GM12892 (cell line): ENCODE measurements around the gene VSIG8.

Experiments
- DNase-seq: peaks from one replicate; pipeline ENCODE4 v3.0.0; 2011; ENCODE audit not compliant: insufficient read length
- FAIRE-seq: peaks from 2 replicates; lab custom pipeline; 2011; peaks lifted over from hg19 to GRCh38; lab: Jason Lieb, UNC
- POLR2A ChIP-seq: IDR thresholded peaks from 2 replicates; pipeline ENCODE4 v1.6.1; 2011; ENCODE audit warnings: low read depth, low read length, control low read depth
- POLR2AphosphoS5 ChIP-seq: IDR thresholded peaks from 2 replicates; pipeline ENCODE4 v1.6.1; 2011; ENCODE audit warnings: low read depth, low read length, control low read depth
- TAF1 ChIP-seq: IDR thresholded peaks from 2 replicates; pipeline ENCODE4 v1.6.1; 2011; ENCODE audit warnings: low read depth, mild to moderate bottlenecking, control low read depth, low read length, borderline replicate concordance

VSIG8 gene

DNA sequence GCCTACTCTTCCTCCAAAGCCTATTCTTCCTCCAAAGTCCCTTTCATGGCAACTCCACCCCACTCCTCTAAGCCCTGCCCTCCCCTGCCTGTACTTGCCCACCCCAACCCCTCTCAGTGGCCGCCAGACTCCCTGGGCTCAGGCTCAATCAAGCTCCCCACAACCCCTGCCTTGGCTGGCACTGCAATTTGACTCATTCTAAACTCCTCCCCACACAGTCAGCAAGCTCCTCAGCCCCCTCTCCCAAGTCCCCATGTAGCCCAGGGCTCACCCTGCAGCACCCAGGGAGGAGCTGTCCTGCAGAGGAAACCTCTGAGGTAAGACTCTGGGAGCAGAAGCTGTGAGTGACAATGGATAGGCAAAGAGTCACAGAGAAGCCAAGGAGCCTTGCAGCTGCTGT, 3.6 kb upstream of the VSIG8 start:
- no peak for DNase-seq
- TF ChIP-seq POLR2AphosphoS5, result no peak
- no peak for TF ChIP-seq POLR2A
- no peak for TF ChIP-seq TAF1
- FAIRE-seq, result no peak

DNA sequence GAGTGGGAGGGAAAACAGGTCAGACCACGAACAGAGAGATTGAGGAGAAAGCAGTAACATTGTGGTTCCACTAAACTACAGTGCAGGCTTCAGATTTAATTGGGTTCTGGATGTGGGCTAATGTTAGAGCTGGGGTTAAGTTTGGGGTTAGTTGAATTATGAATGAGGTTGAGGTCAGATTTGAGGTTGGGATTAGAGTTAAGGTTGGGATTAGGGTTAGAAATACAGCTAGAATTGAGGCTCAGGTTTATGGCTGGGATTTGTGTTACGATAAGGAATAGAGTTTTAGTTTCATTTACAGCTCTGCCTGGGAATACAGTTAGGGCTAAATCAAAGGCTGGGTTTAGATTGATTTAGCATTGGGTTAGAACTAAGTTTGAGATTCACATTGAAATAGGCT, 1.8 kb upstream of the VSIG8 start:
- FAIRE-seq (no peak), DNase-seq (no peak)
- TF ChIP-seq TAF1, result no peak
- TF ChIP-seq POLR2AphosphoS5, result no peak
- TF ChIP-seq POLR2A, result no peak

- no peak for TF ChIP-seq POLR2A
- no peak for TF ChIP-seq POLR2AphosphoS5
- no peak for DNase-seq
- FAIRE-seq, result no peak
Measured at GRCh38 chr1:159862031-159862430, 426 bp downstream of the VSIG8 start.

GRCh38 chr1:159861218-159861617, 1.2 kb downstream of the VSIG8 start:
- TF ChIP-seq POLR2AphosphoS5 (no peak), TAF1 (no peak), POLR2A (no peak)
- FAIRE-seq (no peak), DNase-seq (no peak)

GRCh38 chr1:159860456-159860855, 2.0 kb downstream of the VSIG8 start:
- no peak for TF ChIP-seq TAF1
- TF ChIP-seq POLR2A, result no peak
- TF ChIP-seq POLR2AphosphoS5, result no peak
- DNase-seq (no peak), FAIRE-seq (no peak)

DNA sequence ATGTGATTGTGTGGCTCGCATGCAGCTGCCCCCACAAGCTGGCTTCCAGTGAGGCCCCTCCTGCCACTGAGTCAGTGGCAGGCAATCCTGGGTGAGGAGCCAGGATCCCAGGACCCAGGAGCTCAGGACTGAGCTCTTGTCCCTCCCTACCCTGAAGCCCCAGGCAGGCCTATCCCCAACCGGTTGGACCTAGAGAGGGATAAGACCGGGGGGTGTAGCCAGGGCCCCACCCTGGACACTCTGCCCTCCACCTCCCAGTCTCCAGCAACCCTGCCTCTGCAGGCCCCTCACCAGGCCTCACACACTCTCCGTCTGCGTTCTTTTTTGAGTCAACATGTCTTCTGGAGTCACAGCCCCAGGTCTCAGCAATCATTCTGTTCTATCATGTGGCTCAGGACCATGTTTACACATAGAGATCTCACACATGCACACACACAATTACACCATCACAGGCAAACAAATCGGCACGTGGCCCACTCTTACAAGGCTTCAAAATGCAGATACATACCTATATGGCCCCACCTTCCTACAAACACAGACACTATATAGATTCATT, 2.6 kb downstream of the VSIG8 start:
- FAIRE-seq, result no peak
- TF ChIP-seq POLR2A (no peak), TAF1 (no peak), POLR2AphosphoS5 (no peak)

DNA sequence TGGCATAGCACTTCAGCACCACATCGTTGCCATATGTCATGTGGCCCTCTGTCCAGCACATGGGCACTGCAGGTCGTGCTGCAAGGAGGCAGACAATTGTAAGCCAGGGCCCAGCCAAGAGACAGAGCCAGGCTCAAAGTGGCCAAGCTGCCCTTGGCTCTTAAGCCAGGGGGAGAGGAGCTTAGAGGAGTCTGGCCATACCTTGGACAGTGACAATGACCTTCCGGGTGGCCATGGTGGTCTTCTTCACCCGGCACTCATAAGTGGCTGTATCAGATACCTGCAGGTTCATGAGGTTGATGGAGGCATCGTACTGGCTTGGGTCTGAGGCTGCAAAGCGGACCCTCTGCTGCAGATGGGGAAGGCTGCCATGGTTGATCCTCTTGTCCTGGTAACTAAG, 4.6 kb downstream of the VSIG8 start:
- DNase-seq (no peak), FAIRE-seq (no peak)
- TF ChIP-seq POLR2AphosphoS5, result no peak
- TF ChIP-seq POLR2A, result no peak

More for the DNA sequence above, 2.6 kb downstream of the VSIG8 start:
- DNase-seq, result no peak

- TF ChIP-seq POLR2A, result no peak
- TF ChIP-seq POLR2AphosphoS5, result no peak
- no peak for TF ChIP-seq TAF1
- FAIRE-seq (no peak), DNase-seq (no peak)
Measured at GRCh38 chr1:159856576-159856975, 5.9 kb downstream of the VSIG8 start.

GRCh38 chr1:159855709-159856108, 6.7 kb downstream of the VSIG8 start:
- FAIRE-seq (no peak), DNase-seq (no peak)
- TF ChIP-seq TAF1, result no peak

DNA sequence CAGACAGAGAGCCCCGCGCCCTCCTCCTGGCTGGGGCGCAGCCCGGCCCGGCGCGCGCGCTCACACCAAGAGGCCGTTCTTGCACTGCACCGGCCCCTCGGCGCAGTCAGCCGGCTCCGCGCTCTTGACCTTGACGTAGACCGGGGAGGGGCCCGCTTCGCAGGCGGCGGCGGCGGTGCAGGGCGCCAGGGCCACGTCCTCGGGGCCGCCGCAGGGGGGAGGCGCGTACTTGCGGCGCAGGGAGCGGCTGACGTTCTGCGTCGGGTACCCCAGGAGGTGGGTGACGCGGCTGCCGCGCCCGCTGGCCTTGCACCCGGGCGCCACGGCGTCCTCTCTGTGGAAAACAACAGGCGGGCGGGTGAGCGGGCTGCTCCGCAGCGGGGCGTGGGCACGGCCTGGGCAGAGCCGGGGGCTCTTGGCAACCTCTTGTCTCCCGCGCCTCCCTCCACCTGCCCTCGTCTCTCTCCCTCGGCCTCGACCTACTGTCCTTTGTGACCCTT, 7.7 kb downstream of the VSIG8 start:
- TF ChIP-seq POLR2A, result no peak
- DNase-seq, result no peak
- FAIRE-seq, result no peak

DNA sequence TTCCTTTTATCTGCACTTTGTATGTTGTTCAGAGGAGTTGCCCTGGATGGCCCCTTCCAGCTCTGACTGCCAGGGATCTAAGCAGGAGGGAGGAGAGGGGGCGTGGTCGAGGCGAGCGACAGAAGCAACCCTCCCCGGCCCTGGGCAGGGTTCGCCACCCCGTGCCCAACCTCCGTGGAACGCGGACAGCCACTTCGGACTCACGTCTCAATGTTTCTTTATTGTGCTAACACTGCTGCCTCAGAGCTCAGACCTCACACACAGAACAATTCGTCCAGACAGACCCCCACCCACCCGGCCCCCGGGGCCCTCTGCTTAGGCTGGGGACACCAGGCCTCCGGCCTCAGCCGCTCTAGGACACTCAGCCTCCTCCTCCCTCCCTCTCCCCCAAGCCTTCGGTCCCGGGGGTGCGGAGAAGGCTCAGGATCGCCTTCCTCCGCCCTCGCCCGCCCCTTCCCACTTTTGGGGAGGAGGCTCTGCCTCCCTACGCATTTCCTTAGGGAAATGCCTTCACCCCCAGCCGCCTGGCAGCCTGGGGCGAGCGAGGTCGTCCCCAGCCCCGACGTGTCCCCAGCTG, 8.3 kb downstream of the VSIG8 start:
- TF ChIP-seq TAF1 (no peak), POLR2A (no peak), POLR2AphosphoS5 (no peak)
- FAIRE-seq (no peak), DNase-seq (no peak)

GRCh38 chr1:159853417-159854115, 8.9 kb downstream of the VSIG8 start:
- DNase-seq (no peak), FAIRE-seq (no peak)
- no peak for TF ChIP-seq POLR2AphosphoS5

- DNase-seq, result no peak
- FAIRE-seq, result no peak
- TF ChIP-seq POLR2AphosphoS5, result no peak
Measured at GRCh38 chr1:159851407-159851806, 11.1 kb downstream of the VSIG8 start.
